ENCODE results near the gene HHIPL1.

The HHIPL1 gene

GRCh38 chr14:99644723-99645544, at the start of gene HHIPL1:
TSS of gene HHIPL1 (plus strand) at chr14:99645129. CDS start at chr14:99645208, 79 bp downstream.
- in situ Hi-C loops (cut with MboI; ENCODE audit: low sequenced_read_pairs): no loop called here

DNA sequence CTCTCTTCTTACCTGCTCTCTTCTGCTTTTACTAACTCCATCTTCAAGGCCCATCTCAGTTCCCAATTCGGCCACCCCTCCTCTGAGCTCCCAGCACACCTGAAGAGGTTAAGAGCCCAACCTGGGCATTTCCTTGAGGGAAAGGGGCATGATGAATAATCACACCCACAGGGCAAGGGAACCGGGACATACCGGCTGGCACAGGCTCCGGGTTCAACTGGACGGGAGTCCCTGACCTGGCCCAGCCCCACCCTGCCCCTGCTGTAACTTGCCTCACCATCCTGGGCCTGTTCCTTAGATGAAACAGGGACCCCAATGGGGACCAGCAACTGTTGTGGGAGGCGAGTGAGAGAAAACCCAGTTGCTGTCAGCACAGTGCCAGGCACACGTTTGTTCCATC, 49.4 kb upstream of the HHIPL1 start:
- in situ Hi-C loops (cut with MboI; ENCODE audit: low sequenced_read_pairs): no loop called here

DNA sequence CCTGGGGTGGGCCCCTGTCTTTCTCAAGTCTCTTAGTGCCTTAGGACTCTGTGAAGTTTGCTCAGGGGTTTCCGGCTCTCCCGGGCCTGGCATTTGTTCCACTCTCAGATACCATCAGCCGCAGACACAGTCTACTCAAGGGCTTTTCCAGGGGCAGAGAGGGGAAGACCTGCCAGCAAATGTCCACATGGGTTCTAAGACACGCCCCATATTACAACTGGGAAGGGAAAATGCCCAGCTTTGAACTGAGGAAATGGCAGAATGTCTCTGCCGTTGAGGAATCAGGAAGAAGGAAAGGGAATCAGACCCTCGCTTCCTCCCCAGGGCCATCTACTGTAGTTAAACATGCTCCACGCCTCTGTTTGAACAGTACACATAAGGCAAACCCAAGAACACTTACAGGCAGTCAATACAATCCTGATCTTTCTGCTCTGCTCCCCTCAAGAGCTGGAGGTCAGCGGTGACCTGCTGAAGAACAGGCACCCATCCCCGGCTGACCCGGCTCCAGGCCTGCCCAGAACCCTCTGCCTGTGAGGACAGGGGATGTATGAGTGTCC, 48.8 kb upstream of the HHIPL1 start:
- in situ Hi-C loops (cut with MboI; ENCODE audit: low sequenced_read_pairs): no loop called here

DNA sequence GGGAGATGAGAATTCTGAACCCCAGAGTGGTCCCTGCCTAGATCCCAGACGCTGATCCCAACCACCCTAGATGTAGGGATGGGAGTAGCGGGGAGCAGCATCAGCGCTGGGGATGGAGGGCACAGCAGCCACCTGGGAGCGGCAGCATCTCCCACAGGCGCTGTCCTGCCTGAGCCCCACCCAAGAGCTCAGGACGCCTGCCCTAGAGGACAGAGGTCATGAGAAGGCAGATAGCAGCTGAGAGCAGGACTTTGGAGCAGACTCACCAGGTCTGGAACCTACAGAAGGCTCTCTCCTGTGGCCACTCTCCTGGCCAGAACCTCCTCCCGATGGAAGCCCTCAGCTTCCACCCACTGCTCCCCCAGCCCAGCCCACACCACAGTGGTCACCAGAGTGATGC, 48.2 kb upstream of the HHIPL1 start:
- in situ Hi-C loops (cut with MboI; ENCODE audit: low sequenced_read_pairs): no loop called here

- in situ Hi-C loops (cut with MboI; ENCODE audit: low sequenced_read_pairs): no loop called here
These were observed 46.9 kb upstream of the HHIPL1 start for GRCh38 chr14:99597911-99598600.

GRCh38 chr14:99598774-99599173, 46.2 kb upstream of the HHIPL1 start:
- in situ Hi-C loops (cut with MboI; ENCODE audit: low sequenced_read_pairs): no loop called here

- in situ Hi-C loops (cut with MboI; ENCODE audit: low sequenced_read_pairs): no loop called here
These were observed 45.5 kb upstream of the HHIPL1 start for GRCh38 chr14:99599393-99599792.

GRCh38 chr14:99600232-99600888, 44.6 kb upstream of the HHIPL1 start:
- in situ Hi-C loops (cut with MboI; ENCODE audit: low sequenced_read_pairs): no loop called here

- in situ Hi-C loops (cut with MboI; ENCODE audit: low sequenced_read_pairs): no loop called here
These were observed 43.5 kb upstream of the HHIPL1 start for GRCh38 chr14:99601361-99601831.

GRCh38 chr14:99602054-99602787, 42.7 kb upstream of the HHIPL1 start:
- in situ Hi-C loops (cut with MboI; ENCODE audit: low sequenced_read_pairs): no loop called here

DNA sequence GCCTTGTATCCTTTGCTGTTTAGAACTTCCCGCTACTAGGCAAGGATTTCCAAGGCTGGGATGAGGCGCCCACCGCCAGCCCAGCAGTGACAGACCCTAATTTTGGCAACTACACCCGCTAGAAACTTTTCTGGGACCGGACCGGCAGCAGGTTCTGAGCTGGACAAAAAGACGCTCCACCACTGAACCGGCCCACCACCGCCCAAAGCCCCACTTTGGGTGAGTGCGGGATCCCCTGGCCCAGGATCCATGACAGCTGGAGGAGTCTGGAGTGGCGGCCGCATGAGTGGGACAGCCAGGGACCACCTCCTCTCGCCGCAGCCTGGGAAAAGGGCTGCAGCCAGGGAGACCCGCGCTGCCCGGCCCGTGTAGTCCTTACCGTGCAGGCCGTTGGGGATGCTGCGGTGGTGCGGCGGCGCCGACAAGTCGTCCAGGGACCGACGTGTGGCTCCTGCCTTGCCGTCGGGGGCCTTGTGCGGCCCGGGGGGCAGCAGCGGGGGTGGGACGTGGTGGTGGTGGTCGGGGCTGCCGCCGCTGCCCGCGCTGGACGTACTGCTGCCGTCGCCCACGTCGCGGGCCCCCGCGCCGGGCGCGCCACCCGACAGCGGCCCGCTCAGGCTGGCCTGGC, 42.0 kb upstream of the HHIPL1 start:
- in situ Hi-C loops (cut with MboI; ENCODE audit: low sequenced_read_pairs): no loop called here

- in situ Hi-C loops (cut with MboI; ENCODE audit: low sequenced_read_pairs): no loop called here
These were observed 41.3 kb upstream of the HHIPL1 start, which contains the start of gene CCDC85C for GRCh38 chr14:99603471-99604277. TSS of gene CCDC85C (minus strand) at chr14:99604207. CDS start at chr14:99603959, 248 bp downstream.

- in situ Hi-C loops (cut with MboI; ENCODE audit: low sequenced_read_pairs): no loop called here
These were observed 40.6 kb upstream of the HHIPL1 start for GRCh38 chr14:99604278-99604765.

- in situ Hi-C loops (cut with MboI; ENCODE audit: low sequenced_read_pairs): no loop called here
These were observed 40.1 kb upstream of the HHIPL1 start for GRCh38 chr14:99604766-99605298.

GRCh38 chr14:99605299-99605961, 39.5 kb upstream of the HHIPL1 start:
- in situ Hi-C loops (cut with MboI; ENCODE audit: low sequenced_read_pairs): no loop called here

GRCh38 chr14:99606359-99606758, 38.6 kb upstream of the HHIPL1 start:
- in situ Hi-C loops (cut with MboI; ENCODE audit: low sequenced_read_pairs): no loop called here

GRCh38 chr14:99608591-99608990, 36.3 kb upstream of the HHIPL1 start:
- in situ Hi-C loops (cut with MboI; ENCODE audit: low sequenced_read_pairs): no loop called here

Measured in HL-60/S4 treated with retinoic acid at 250 ng/mL for 4 days and 3 days (cell line).